ENCODE results near the gene CCDC182. TPM values are rescaled to one million over a fixed set of nuclear protein-coding genes. Genes with fewer than 3 reads are reported as not detected.
A peak's percentile ranks its signal among the peaks of the same experiment; 100 is the strongest.

The CCDC182 gene
- total RNA-seq, 1 experiment from 2014 or later, result not detected

- Histone ChIP-seq H3K27ac (no peak overlapping the region), H3K27me3 (replicated peaks) (peaks cover 14% of the 10 kb centered on the region), H3K4me1 (replicated peaks) (no peaks in the 10 kb centered on the region), H3K36me3 (no peaks in the 10 kb centered on the region), H3K9me3 (replicated peaks) (no peaks in the 10 kb centered on the region), H3K4me3 (no peak overlapping the region)
- DNase-seq (ENCODE audit: low read depth in 1 of 2, low spot score in 2 of 2), result peak in 1 of 2 experiments; percentile 37
These were observed 30.4 kb downstream of the CCDC182 start for GRCh38 chr17:57714665-57715180.

- no peaks in the 10 kb centered on the region for H3K36me3 ChIP-seq
- no peak overlapping the region for H3K4me3 ChIP-seq
- peaks cover 17% of the 10 kb centered on the region; the same call in 1 of the 2 replicates for H3K27me3 ChIP-seq (replicated peaks)
- no peak for DNase-seq (ENCODE audit: low read depth in 1 of 2, low spot score in 2 of 2)
- H3K27ac ChIP-seq, result no peak overlapping the region
- H3K4me1 ChIP-seq (replicated peaks), result no peaks in the 10 kb centered on the region
- H3K9me3 ChIP-seq (replicated peaks), result no peaks in the 10 kb centered on the region
These were observed 32.0 kb downstream of the CCDC182 start for GRCh38 chr17:57713140-57713539.

GRCh38 chr17:57708410-57708809 lies 36.7 kb downstream of the CCDC182 start:
- Histone ChIP-seq H3K4me1 (replicated peaks) (no peaks in the 10 kb centered on the region), H3K36me3 (no peaks in the 10 kb centered on the region), H3K27me3 (replicated peaks) (peaks cover 12% of the 10 kb centered on the region; the same call in 1 of the 2 replicates), H3K9me3 (replicated peaks) (no peaks in the 10 kb centered on the region), H3K4me3 (no peak overlapping the region), H3K27ac (no peak overlapping the region)
- DNase-seq (ENCODE audit: low read depth in 1 of 2, low spot score in 2 of 2), result no peak

GRCh38 chr17:57707892-57708291 lies 37.2 kb downstream of the CCDC182 start:
- Histone ChIP-seq H3K4me1 (replicated peaks) (no peaks in the 10 kb centered on the region), H3K27me3 (replicated peaks) (peaks cover 10% of the 10 kb centered on the region; the same call in 1 of the 2 replicates), H3K36me3 (no peaks in the 10 kb centered on the region), H3K4me3 (no peak overlapping the region), H3K9me3 (replicated peaks) (no peaks in the 10 kb centered on the region), H3K27ac (no peak overlapping the region)
- no peak for DNase-seq (ENCODE audit: low read depth in 1 of 2, low spot score in 2 of 2)

- Histone ChIP-seq H3K9me3 (replicated peaks) (no peaks in the 10 kb centered on the region), H3K4me1 (replicated peaks) (no peaks in the 10 kb centered on the region), H3K4me3 (no peak overlapping the region), H3K27me3 (replicated peaks) (0 out of 2 replicates have a peak, but pooled peaks cover 6% of the 10 kb centered on the region), H3K36me3 (no peaks in the 10 kb centered on the region), H3K27ac (no peak overlapping the region)
- DNase-seq (ENCODE audit: low read depth in 1 of 2, low spot score in 2 of 2), result peak in 1 of 2 experiments; percentile 36
These were observed 38.3 kb downstream of the CCDC182 start for GRCh38 chr17:57706761-57707160.

GRCh38 chr17:57705921-57706695 lies 39.0 kb downstream of the CCDC182 start:
- Histone ChIP-seq H3K27me3 (replicated peaks) (0 out of 2 replicates have a peak, but pooled peaks cover 6% of the 10 kb centered on the region), H3K27ac (no peak overlapping the region), H3K4me1 (replicated peaks) (no peaks in the 10 kb centered on the region), H3K9me3 (replicated peaks) (no peaks in the 10 kb centered on the region), H3K4me3 (no peak overlapping the region), H3K36me3 (no peaks in the 10 kb centered on the region)
- DNase-seq (ENCODE audit: low read depth in 1 of 2, low spot score in 2 of 2), result peak in 1 of 2 experiments; percentile 22

GRCh38 chr17:57704448-57704847 lies 40.7 kb downstream of the CCDC182 start:
- peak in 1 of 2 experiments; percentile 25 for DNase-seq (ENCODE audit: low read depth in 1 of 2, low spot score in 2 of 2)
- H3K4me3 ChIP-seq, result no peak overlapping the region
- no peaks in the 10 kb centered on the region for H3K36me3 ChIP-seq

GRCh38 chr17:57703273-57703672 lies 41.8 kb downstream of the CCDC182 start:
- Histone ChIP-seq H3K27ac (no peak overlapping the region), H3K9me3 (replicated peaks) (no peaks in the 10 kb centered on the region), H3K4me3 (no peak overlapping the region), H3K36me3 (no peaks in the 10 kb centered on the region), H3K4me1 (replicated peaks) (no peaks in the 10 kb centered on the region), H3K27me3 (replicated peaks) (peaks cover 16% of the 10 kb centered on the region)
- DNase-seq (ENCODE audit: low read depth in 1 of 2, low spot score in 2 of 2), result peak in 1 of 2 experiments; percentile 27

More at GRCh38 chr17:57704448-57704847, 40.7 kb downstream of the CCDC182 start:
- H3K4me1 ChIP-seq (replicated peaks), result no peaks in the 10 kb centered on the region
- peaks cover 16% of the 10 kb centered on the region for H3K27me3 ChIP-seq (replicated peaks)
- no peak overlapping the region for H3K27ac ChIP-seq
- no peaks in the 10 kb centered on the region for H3K9me3 ChIP-seq (replicated peaks)

GRCh38 chr17:57701124-57701523 lies 44.0 kb downstream of the CCDC182 start:
- Histone ChIP-seq H3K4me3 (no peak overlapping the region), H3K27me3 (replicated peaks) (peaks cover 16% of the 10 kb centered on the region), H3K4me1 (replicated peaks) (no peaks in the 10 kb centered on the region), H3K9me3 (replicated peaks) (no peaks in the 10 kb centered on the region), H3K36me3 (no peaks in the 10 kb centered on the region), H3K27ac (no peak overlapping the region)
- DNase-seq (ENCODE audit: low read depth in 1 of 2, low spot score in 2 of 2), result no peak

- peak in 1 of 2 experiments; percentile 40 for DNase-seq (ENCODE audit: low read depth in 1 of 2, low spot score in 2 of 2)
- H3K9me3 ChIP-seq (replicated peaks), result no peaks in the 10 kb centered on the region
- no peaks in the 10 kb centered on the region for H3K36me3 ChIP-seq
- H3K27me3 ChIP-seq (replicated peaks), result peaks cover 16% of the 10 kb centered on the region
- H3K27ac ChIP-seq, result no peak overlapping the region
- H3K4me1 ChIP-seq (replicated peaks), result no peaks in the 10 kb centered on the region
- H3K4me3 ChIP-seq, result no peak overlapping the region
These were observed 45.3 kb downstream of the CCDC182 start for GRCh38 chr17:57699751-57700219.

- Histone ChIP-seq H3K9me3 (replicated peaks) (no peaks in the 10 kb centered on the region), H3K4me3 (no peak overlapping the region), H3K36me3 (no peaks in the 10 kb centered on the region), H3K27me3 (replicated peaks) (peaks cover 16% of the 10 kb centered on the region), H3K4me1 (replicated peaks) (no peaks in the 10 kb centered on the region), H3K27ac (no peak overlapping the region)
- DNase-seq (ENCODE audit: low read depth in 1 of 2, low spot score in 2 of 2), result peak in 1 of 2 experiments; percentile 33
These were observed 47.0 kb downstream of the CCDC182 start for GRCh38 chr17:57697891-57698711.

GRCh38 chr17:57697197-57697596 lies 47.9 kb downstream of the CCDC182 start:
- peak in 1 of 2 experiments; percentile 38 for DNase-seq (ENCODE audit: low read depth in 1 of 2, low spot score in 2 of 2)
- Histone ChIP-seq H3K4me1 (replicated peaks) (no peaks in the 10 kb centered on the region), H3K36me3 (no peaks in the 10 kb centered on the region), H3K9me3 (replicated peaks) (no peaks in the 10 kb centered on the region), H3K4me3 (no peak overlapping the region), H3K27ac (no peak overlapping the region), H3K27me3 (replicated peaks) (peaks cover 16% of the 10 kb centered on the region)

- Histone ChIP-seq H3K27me3 (replicated peaks) (peaks cover 15% of the 10 kb centered on the region), H3K4me3 (no peak overlapping the region), H3K27ac (no peak overlapping the region), H3K9me3 (replicated peaks) (0 out of 2 replicates have a peak, but pooled peaks cover 5% of the 10 kb centered on the region), H3K4me1 (replicated peaks) (no peaks in the 10 kb centered on the region), H3K36me3 (no peaks in the 10 kb centered on the region)
- DNase-seq (ENCODE audit: low read depth in 1 of 2, low spot score in 2 of 2), result peak in 1 of 2 experiments; percentile 39
These were observed 49.0 kb downstream of the CCDC182 start for GRCh38 chr17:57696050-57696449.
